IMR-90 (cell line): ENCODE data around the gene RPS2. TPM values are rescaled to one million over a fixed set of nuclear protein-coding genes. Genes with fewer than 3 reads are reported as not detected.
A peak's percentile ranks its signal among the peaks of the same experiment; 100 is the strongest.

ENCODE experiments used
- ATAC-seq: fragments of 200-7000 bp; cut with Tn5 transposase; 2 replicates; pipeline ENCODE4 v1.9.1; 2020; ENCODE audit warnings: low read depth, mild to moderate bottlenecking, moderate library complexity
- BruUV-seq: library from RNA; stranded (reverse); fragments of 400-500 nt; replicated peaks from 2 replicates; lab custom pipeline; 2021; lab: Mats Ljungman, UMichigan
- CTCF ChIA-PET: fragments of 300-600 bp; formaldehyde crosslinking; extraction: SDS; loops from one replicate; lab custom pipeline; 2021; ENCODE audit warnings: antibody characterized with exemption; lab: Yijun Ruan, JAX
- POLR2A ChIA-PET: fragments of 300-600 bp; sonication (Branson Sonifier 250); formaldehyde crosslinking; loops from one replicate; lab custom pipeline; 2022; ENCODE audit warnings: antibody characterized with exemption; ENCODE audit not compliant: unreplicated experiment; lab: Charles Lee
- DNase-seq: peaks from one replicate; pipeline ENCODE4 v3.0.0; 2013
- H2AFZ ChIP-seq: replicated peaks from 2 replicates; pipeline ENCODE3; 2013; ENCODE audit warnings: low read length, mild to moderate bottlenecking; ENCODE audit not compliant: poor library complexity
- H2AK5ac ChIP-seq: 2 replicates; pipeline ENCODE4 v1.6.1; 2013; ENCODE audit warnings: low read depth, low read length, inconsistent platforms
- H2AK9ac ChIP-seq: replicated peaks from 2 replicates; pipeline ENCODE3; 2013; ENCODE audit warnings: mild to moderate bottlenecking, low read depth, low read length, moderate library complexity; ENCODE audit not compliant: poor library complexity
- H2BK120ac ChIP-seq: 2 replicates; pipeline ENCODE4 v1.6.1; 2013; ENCODE audit warnings: low read depth, low read length, inconsistent platforms
- H2BK15ac ChIP-seq: 3 replicates; pipeline ENCODE4 v1.6.1; 2013; ENCODE audit warnings: low read depth, low read length, inconsistent platforms
- H2BK20ac ChIP-seq: 2 replicates; pipeline ENCODE4 v1.6.1; 2013; ENCODE audit warnings: low read depth, mild to moderate bottlenecking, inconsistent platforms, low read length, moderate library complexity
- H2BK5ac ChIP-seq: 2 replicates; pipeline ENCODE4 v1.6.1; 2013; ENCODE audit warnings: mild to moderate bottlenecking, low read depth, low read length, inconsistent platforms; ENCODE audit not compliant: poor library complexity, severe bottlenecking
- H3K14ac ChIP-seq: replicated peaks from 2 replicates; pipeline ENCODE4 v1.6.1; 2013; ENCODE audit warnings: low read depth, low read length, inconsistent platforms
- H3K18ac ChIP-seq: 2 replicates; pipeline ENCODE4 v1.6.1; 2013; ENCODE audit warnings: low read depth, low read length, control low read depth
- H3K23ac ChIP-seq: 2 replicates; pipeline ENCODE4 v1.6.1; 2013; ENCODE audit warnings: low read depth, low read length, inconsistent platforms
- H3K27ac ChIP-seq: 2 replicates; pipeline ENCODE4 v1.5.1; 2013; ENCODE audit warnings: mild to moderate bottlenecking, control low read depth, low read length; ENCODE audit not compliant: insufficient read depth
- H3K27me3 ChIP-seq: 2 replicates; pipeline ENCODE4 v1.6.1; 2013; ENCODE audit warnings: low read length; ENCODE audit not compliant: control insufficient read depth, insufficient read depth
- H3K36me3 ChIP-seq: 2 replicates; pipeline ENCODE4 v1.6.1; 2013; ENCODE audit warnings: low read length, mixed read lengths; ENCODE audit not compliant: control insufficient read depth, insufficient read depth
- H3K4ac ChIP-seq: 2 replicates; pipeline ENCODE4 v1.6.1; 2013; ENCODE audit warnings: low read depth, low read length, inconsistent platforms
- H3K4me1 ChIP-seq: 2 replicates; pipeline ENCODE4 v1.6.1; 2013; ENCODE audit warnings: low read length, mixed read lengths; ENCODE audit not compliant: control insufficient read depth, insufficient read depth
- H3K4me2 ChIP-seq: 2 replicates; pipeline ENCODE4 v1.6.1; 2013; ENCODE audit warnings: low read depth, mild to moderate bottlenecking, control low read depth, low read length, moderate library complexity
- H3K4me3 ChIP-seq: 2 replicates; pipeline ENCODE4 v1.5.1; 2013; ENCODE audit warnings: low read depth, mild to moderate bottlenecking, control low read depth, low read length, moderate library complexity; ENCODE audit not compliant: insufficient read depth
- H3K56ac ChIP-seq: 2 replicates; pipeline ENCODE4 v1.6.1; 2013; ENCODE audit warnings: low read length, inconsistent platforms; ENCODE audit not compliant: insufficient read depth; ENCODE audit errors: extremely low read depth
- H3K79me1 ChIP-seq, 2 experiments: 2 replicates each; pipeline ENCODE4 v1.6.1; 2013; ENCODE audit warnings: low read length in 2 of 2, inconsistent platforms in 1 of 2, low read depth in 1 of 2
- H3K9ac ChIP-seq: 2 replicates; pipeline ENCODE4 v1.6.1; 2013; ENCODE audit warnings: low read depth, low read length, control low read depth
- H3K9me1 ChIP-seq: 2 replicates; pipeline ENCODE4 v1.6.1; 2013; ENCODE audit warnings: low read length, inconsistent platforms; ENCODE audit not compliant: insufficient read depth
- H3K9me3 ChIP-seq: 2 replicates; pipeline ENCODE4 v1.6.1; 2013; ENCODE audit warnings: low read length; ENCODE audit not compliant: control insufficient read depth, insufficient read depth
- H4K20me1 ChIP-seq: 2 replicates; pipeline ENCODE4 v1.6.1; 2013; ENCODE audit warnings: low read length, inconsistent platforms; ENCODE audit not compliant: insufficient read depth
- H4K5ac ChIP-seq: 2 replicates; pipeline ENCODE4 v1.6.1; 2013; ENCODE audit warnings: mild to moderate bottlenecking, low read depth, low read length, control low read depth
- H4K8ac ChIP-seq, 2 experiments: 2 replicates each; pipeline ENCODE4 v1.6.1; 2013; ENCODE audit warnings: low read depth in 2 of 2, low read length in 2 of 2, control low read depth in 1 of 2, inconsistent platforms in 1 of 2
- H4K91ac ChIP-seq: 2 replicates; pipeline ENCODE4 v1.6.1; 2013; ENCODE audit warnings: low read depth, low read length, inconsistent platforms; ENCODE audit not compliant: insufficient read depth
- BHLHE40 ChIP-seq: fragments of 150-350 bp; IDR thresholded peaks from 2 replicates; pipeline ENCODE4 v1.6.1; 2016; ENCODE audit warnings: mild to moderate bottlenecking, low read depth, low read length
- CEBPB ChIP-seq: IDR thresholded peaks from 2 replicates; pipeline ENCODE4 v1.6.1; 2012; ENCODE audit warnings: low read depth, low read length, improper control_type of control experiment
- CTCF ChIP-seq: conservative IDR thresholded peaks from 2 replicates; pipeline ENCODE4 v1.5.1; 2012; ENCODE audit warnings: mild to moderate bottlenecking, low read depth, low read length, improper control_type of control experiment
- ELK1 ChIP-seq: fragments of 150-350 bp; IDR thresholded peaks from 2 replicates; pipeline ENCODE4 v1.6.1; 2016; ENCODE audit warnings: low read depth, mild to moderate bottlenecking, low read length, moderate library complexity, borderline replicate concordance
- FOS ChIP-seq: fragments of 150-350 bp; IDR thresholded peaks from 2 replicates; pipeline ENCODE4 v1.6.1; 2016; ENCODE audit warnings: low read depth, low read length
- MAFK ChIP-seq: IDR thresholded peaks from 2 replicates; pipeline ENCODE4 v1.6.1; 2012; ENCODE audit warnings: low read depth, low read length, improper control_type of control experiment
- MAZ ChIP-seq: IDR thresholded peaks from 2 replicates; pipeline ENCODE4 v1.6.1; 2012; ENCODE audit warnings: low read depth, mild to moderate bottlenecking, low read length, improper control_type of control experiment, moderate library complexity, borderline replicate concordance
- MXI1 ChIP-seq: IDR thresholded peaks from 2 replicates; pipeline ENCODE4 v1.6.1; 2012; ENCODE audit warnings: low read depth, mild to moderate bottlenecking, low read length, moderate library complexity, borderline replicate concordance
- NFE2L2 ChIP-seq: fragments of 150-350 bp; IDR thresholded peaks from 2 replicates; pipeline ENCODE4 v1.6.1; 2016; ENCODE audit warnings: low read depth, mild to moderate bottlenecking, low read length
- POLR2A ChIP-seq: IDR thresholded peaks from 2 replicates; pipeline ENCODE4 v1.6.1; 2012; ENCODE audit warnings: mild to moderate bottlenecking, low read depth, low read length
- RAD21 ChIP-seq: IDR thresholded peaks from 2 replicates; pipeline ENCODE4 v1.6.1; 2012; ENCODE audit warnings: low read length, improper control_type of control experiment
- RCOR1 ChIP-seq: IDR thresholded peaks from 2 replicates; pipeline ENCODE4 v1.6.1; 2012; ENCODE audit warnings: mild to moderate bottlenecking, low read length, improper control_type of control experiment; ENCODE audit not compliant: insufficient replicate concordance
- SMC3 ChIP-seq: fragments of 150-350 bp; IDR thresholded peaks from 2 replicates; pipeline ENCODE4 v1.6.1; 2016; ENCODE audit warnings: low read depth, mild to moderate bottlenecking, antibody characterized with exemption, low read length, moderate library complexity
- USF2 ChIP-seq: fragments of 150-350 bp; IDR thresholded peaks from 2 replicates; pipeline ENCODE4 v1.6.1; 2017; ENCODE audit warnings: mild to moderate bottlenecking, antibody characterized with exemption, low read length, low read depth
- WGBS, 2 experiments: methylation state at CpG; one replicate each; pipeline versions ENCODE4 v1.1.5 to v1.1.7; 2013; ENCODE audit warnings: missing lambda C conversion rate in 2 of 2; ENCODE audit not compliant: insufficient read length in 1 of 2; ENCODE audit errors: extremely low coverage in 2 of 2; 5-methylcytosine and 5-hydroxymethylcytosine counted together
- dilution Hi-C: fragments of 300-500 bp; cut with HindIII; formaldehyde crosslinking; loops from one replicate; pipeline ENCODE4 v1.14.3; 2018; ENCODE audit warnings: low sequenced_read_pairs; ENCODE audit not compliant: unreplicated experiment
- in situ Hi-C: fragments of 300-500 bp; cut with MboI; formaldehyde crosslinking; loops from 3 replicates; pipeline ENCODE4 v1.14.3; 2019; ENCODE audit warnings: low sequenced_read_pairs, inconsistent platforms, mixed read lengths
- intact Hi-C: fragments of 100-400 bp; cut with micrococcal nuclease; formaldehyde crosslinking; loops from 2 replicates; pipeline ENCODE4 v1.10.0; 2022
- polyA plus RNA-seq, 3 experiments: library from polyadenylated mRNA; depleted of rRNA; stranded (reverse); fragments of >200 nt; gene quantifications; 2 replicates each; pipeline ENCODE4 v1.2.3, GENCODE V29; 2012; ENCODE audit warnings: low replicate concordance in 1 of 3
- total RNA-seq: library from RNA; depleted of rRNA; stranded (reverse); fragments of >200 nt; gene quantifications from 2 replicates; pipeline ENCODE4 v1.2.3, GENCODE V29; 2012

RPS2 gene
- total and polyA plus RNA-seq, 2 of the 4 experiments (the other 2 are of a cell fraction): 2,703 to 6,941 TPM

DNA sequence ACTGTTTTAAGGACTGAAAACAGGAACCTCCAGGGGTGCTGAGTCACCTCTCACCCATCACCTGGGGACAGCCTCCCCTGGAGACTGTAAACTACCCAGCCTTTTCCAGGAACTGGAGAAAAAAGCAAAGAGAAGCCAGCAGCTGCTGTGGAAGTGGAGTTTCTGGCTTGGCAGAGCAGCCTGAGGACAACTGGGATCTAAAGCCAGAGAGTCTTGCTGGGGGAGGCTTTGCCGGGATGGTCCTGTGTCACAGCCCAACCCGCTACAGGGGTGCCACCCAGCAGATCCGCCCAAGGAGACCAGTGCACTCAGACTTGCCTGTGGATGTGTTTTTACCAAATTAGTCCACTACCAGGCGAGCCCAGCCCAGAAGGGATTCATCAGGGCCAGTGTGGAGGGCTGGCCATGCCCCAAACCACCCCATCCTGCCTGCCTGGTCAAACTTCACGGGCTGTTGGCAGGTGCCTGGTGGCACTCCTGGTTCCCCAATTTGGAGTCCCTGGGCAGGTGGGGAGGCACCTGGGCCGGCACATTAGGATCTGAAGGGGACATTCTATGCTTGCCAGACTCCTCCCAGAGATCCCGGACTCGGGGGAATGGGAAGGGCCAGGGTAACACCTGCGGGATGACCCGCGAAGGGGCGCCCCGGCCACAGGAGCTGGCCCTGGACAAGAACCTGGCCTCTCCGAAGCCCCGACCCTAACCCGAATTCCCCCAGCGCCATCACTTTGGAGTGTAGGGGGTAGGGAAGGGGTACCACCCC, 22.4 kb downstream of the RPS2 start:
- H3K23ac ChIP-seq: no peak overlapping the region
- H2AK5ac ChIP-seq: peak overlapping the region; percentile 25; the same call in 1 of the 2 replicates
- peaks cover 9 to 13% of the 10 kb centered on the region in 2 experiments; a peak in 3 of 4 replicates for H3K79me1 ChIP-seq
- peak overlapping the region; percentile 83 for H3K4me3 ChIP-seq
- no peak overlapping the region for H2BK5ac ChIP-seq
- H2BK20ac ChIP-seq: no peak overlapping the region
- H4K8ac ChIP-seq: peak overlapping the region in 1 of 2 experiments; percentile 16; a peak in 2 of 4 replicates
- H3K9ac ChIP-seq: peak overlapping the region; percentile 64
- peak overlapping the region; percentile 14; the same call in 1 of the 2 replicates for H4K5ac ChIP-seq
- in situ Hi-C loops: no loop called here
- WGBS, 2 experiments: 67% methylated on average over 2 of the region's 17 CpGs; no CpG with 5 or more reads in 1 of the 2 experiments
- no peaks in the 10 kb centered on the region for H3K9me1 ChIP-seq
- dilution Hi-C loops: no loop called here
- peak overlapping the region; percentile 22; the same call in 1 of the 2 replicates for H3K27ac ChIP-seq
- DNase-seq (no peak), ATAC-seq (no peak)
- no peak overlapping the region for H2BK15ac ChIP-seq
- H3K18ac ChIP-seq: no peak overlapping the region
- peak overlapping the region; percentile 95 for H2AFZ ChIP-seq
- no peak overlapping the region for H3K14ac ChIP-seq
- H3K36me3 ChIP-seq: peaks cover 21% of the 10 kb centered on the region
- no peak overlapping the region for H4K91ac ChIP-seq
- H3K27me3 ChIP-seq: no peaks in the 10 kb centered on the region
- peak overlapping the region; percentile 35 for H2AK9ac ChIP-seq
- ChIA-PET CTCF (interaction anchor here (1.3 kb wide), 1 partner anchor 129 kb away, joined by 4 read pairs; no protein-coding TSS in a partner anchor), POLR2A (interaction anchor here (1.2 kb wide), 1 partner anchor 22 kb away, joined by 3 read pairs; the partner anchor contains the start of gene RPS2)
- H2BK120ac ChIP-seq: no peak overlapping the region
- H3K56ac ChIP-seq: no peak overlapping the region
- H3K4ac ChIP-seq: peak overlapping the region; percentile 5; the same call in 1 of the 2 replicates
- no peaks in the 10 kb centered on the region for H3K9me3 ChIP-seq
- no TSS peak for BruUV-seq
- peaks cover 5% of the 10 kb centered on the region; the same call in 1 of the 2 replicates for H3K4me1 ChIP-seq
- H3K4me2 ChIP-seq: peak overlapping the region; percentile 76
- intact Hi-C loops: no loop called here
- no peaks in the 10 kb centered on the region for H4K20me1 ChIP-seq
- TF ChIP-seq ELK1 (no peak), POLR2A (no peak), RCOR1 (no peak), MXI1 (no peak), MAZ (no peak), CTCF (no peak), CEBPB (no peak), FOS (no peak), MAFK (no peak), SMC3 (no peak), NFE2L2 (no peak), RAD21 (no peak), BHLHE40 (no peak), USF2 (no peak)
